ENCODE data around the gene ADAMTS1. TPM values are rescaled to one million over a fixed set of nuclear protein-coding genes. Genes with fewer than 3 reads are reported as not detected.

The ADAMTS1 gene
- polyA plus RNA-seq, 3 donors = 0.01 TPM; not detected in 2

DNA sequence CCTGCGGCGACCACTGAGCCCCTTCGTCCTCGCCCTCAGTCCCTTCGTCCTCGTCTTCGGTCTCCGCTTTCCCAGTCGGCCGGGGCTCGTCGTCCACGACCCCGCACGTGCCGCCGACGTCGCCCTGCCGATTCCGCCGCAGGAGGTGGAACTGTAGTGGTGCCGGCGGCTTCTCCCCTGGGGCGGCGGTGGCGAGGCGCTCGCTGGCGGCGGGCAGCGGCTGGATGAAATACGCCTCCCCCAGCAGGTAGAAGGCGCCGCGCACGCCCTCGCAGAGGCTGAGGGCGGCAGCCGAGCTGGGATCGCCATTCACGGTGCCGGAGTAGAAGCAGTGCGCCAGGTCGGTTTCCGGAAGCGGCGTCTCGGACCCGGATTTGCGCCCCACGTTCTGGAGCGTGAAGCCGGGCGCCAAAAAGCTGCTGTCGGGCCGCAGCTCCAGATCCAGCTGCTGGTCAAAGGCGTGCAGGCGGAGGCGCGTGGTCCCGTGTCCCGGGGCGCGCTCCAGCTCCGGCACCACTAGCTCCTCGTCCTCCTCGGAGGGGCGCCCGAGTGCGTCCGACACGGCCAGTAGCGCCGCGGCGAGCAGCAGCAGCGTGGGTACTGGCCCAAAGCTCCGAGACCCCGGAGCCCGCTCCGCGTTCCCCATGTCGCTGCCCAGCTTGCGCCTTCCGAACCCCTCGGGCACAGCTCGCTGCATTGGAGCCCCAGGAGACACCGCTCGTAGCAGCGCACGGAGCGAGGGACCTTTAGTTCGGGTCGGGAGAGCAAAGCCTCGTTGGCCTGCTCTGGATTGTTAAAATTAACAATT is 747 bp downstream of the ADAMTS1 start:
- Histone ChIP-seq H3K4me2 (replicated peaks; ENCODE audit: extremely low read depth, low read length, poor library complexity, severe bottlenecking) (peak overlapping the region; percentile 61), H4K20me1 (ENCODE audit: insufficient read depth, low read length) (no peaks in the 10 kb centered on the region), H3K79me2 (ENCODE audit: insufficient read depth, low read length) (no peaks in the 10 kb centered on the region), H2AFZ (ENCODE audit: insufficient read depth, low read depth, low read length, poor library complexity, severe bottlenecking) (peak overlapping the region; percentile 49), H3K27ac (ENCODE audit: low read depth in 1 of 2, low read length in 2 of 2) (no peak overlapping the region), H3K36me3 (replicated peaks in 1 of 2; ENCODE audit: control insufficient read depth in 1 of 2, insufficient read depth in 2 of 2, low read length in 2 of 2) (no peaks in the 10 kb centered on the region), H3K4me1 (ENCODE audit: control insufficient read depth in 1 of 2, insufficient read depth in 2 of 2, low read length in 2 of 2) (peaks cover 38 to 41% of the 10 kb centered on the region in 2 donors), H3K9me3 (replicated peaks in 1 of 2; ENCODE audit: control insufficient read depth in 1 of 2, insufficient read depth in 1 of 2, low read length in 2 of 2) (peaks cover 0 to 24% of the 10 kb centered on the region in 2 donors), H3K27me3 (ENCODE audit: control insufficient read depth in 2 of 2, insufficient read depth in 2 of 2, low read length in 2 of 2) (peaks cover 63 to 69% of the 10 kb centered on the region in 2 donors), H3K9ac (ENCODE audit: insufficient read depth, low read length, poor library complexity, severe bottlenecking) (no peak overlapping the region), H3K4me3 (replicated peaks in 1 of 3; ENCODE audit: low read depth in 2 of 3, low read length in 3 of 3) (peak overlapping the region in 1 of 3 experiments; percentile 59)
- Mint-ChIP-seq H3K4me1 (peaks cover 36% of the 10 kb centered on the region), H3K27ac (no peak overlapping the region), H3K4me3 (peak overlapping the region; percentile 48 to 90), H3K9me3 (peaks cover 0 to 18% (median 4%) of the 10 kb centered on the region in 7 donors), H3K36me3 (peaks cover 0 to 7% of the 10 kb centered on the region in 2 donors), H3K27me3 (ENCODE audit: low read depth in 3 of 3) (peaks cover 63 to 66% (median 64%) of the 10 kb centered on the region in 3 donors)
- WGBS (ENCODE audit: insufficient coverage) = under 1% methylated on average over 96 of the region's 96 CpGs
- DNase-seq = no peak
- intact Hi-C loops (cut with micrococcal nuclease) = loop anchor here (5.0 to 10.0 kb wide), 3 partner anchors 858 to 1493 kb away; no protein-coding TSS in a partner anchor
- no peak for TF ChIP-seq CTCF (IDR thresholded peaks at IDR 0.05)

GRCh38 chr21:26843933-26844257 is 1.3 kb downstream of the ADAMTS1 start:
- Histone ChIP-seq H3K9ac (ENCODE audit: insufficient read depth, low read length, poor library complexity, severe bottlenecking) (no peak overlapping the region), H3K27ac (ENCODE audit: low read depth in 1 of 2, low read length in 2 of 2) (no peak overlapping the region), H3K4me3 (replicated peaks in 1 of 3; ENCODE audit: low read depth in 2 of 3, low read length in 3 of 3) (peak overlapping the region in 1 of 3 experiments; percentile 59), H3K36me3 (replicated peaks in 1 of 2; ENCODE audit: control insufficient read depth in 1 of 2, insufficient read depth in 2 of 2, low read length in 2 of 2) (no peaks in the 10 kb centered on the region), H3K4me1 (ENCODE audit: control insufficient read depth in 1 of 2, insufficient read depth in 2 of 2, low read length in 2 of 2) (peaks cover 38 to 41% of the 10 kb centered on the region in 2 donors), H3K79me2 (ENCODE audit: insufficient read depth, low read length) (no peaks in the 10 kb centered on the region), H3K9me3 (replicated peaks in 1 of 2; ENCODE audit: control insufficient read depth in 1 of 2, insufficient read depth in 1 of 2, low read length in 2 of 2) (peaks cover 0 to 24% of the 10 kb centered on the region in 2 donors), H3K4me2 (replicated peaks; ENCODE audit: extremely low read depth, low read length, poor library complexity, severe bottlenecking) (peak overlapping the region; percentile 61), H4K20me1 (ENCODE audit: insufficient read depth, low read length) (no peaks in the 10 kb centered on the region), H3K27me3 (ENCODE audit: control insufficient read depth in 2 of 2, insufficient read depth in 2 of 2, low read length in 2 of 2) (peaks cover 59 to 66% of the 10 kb centered on the region in 2 donors), H2AFZ (ENCODE audit: insufficient read depth, low read depth, low read length, poor library complexity, severe bottlenecking) (peak overlapping the region; percentile 51)
- H3K9me3 Mint-ChIP-seq = peaks cover 0 to 18% (median 4%) of the 10 kb centered on the region in 7 donors
- DNase-seq = no peak
- H3K27me3 Mint-ChIP-seq (ENCODE audit: low read depth in 3 of 3) = peaks cover 61 to 64% (median 63%) of the 10 kb centered on the region in 3 donors
- H3K4me3 Mint-ChIP-seq = peak overlapping the region; percentile 6 to 90
- no peak for TF ChIP-seq CTCF (IDR thresholded peaks at IDR 0.05)
- 0% methylated on average over 5 of the region's 11 CpGs for WGBS (ENCODE audit: insufficient coverage)
- H3K36me3 Mint-ChIP-seq = peaks cover 0 to 7% of the 10 kb centered on the region in 2 donors
- H3K4me1 Mint-ChIP-seq = peaks cover 36% of the 10 kb centered on the region
- intact Hi-C loops (cut with micrococcal nuclease) = loop anchor here in 1 of 2 donors (10.0 kb wide), 1 partner anchor 1491 kb away; no protein-coding TSS in a partner anchor
- no peak overlapping the region for H3K27ac Mint-ChIP-seq
